DLD1 (cell line): ENCODE measurements around the gene DPPA3.
"Not testable (repeated sequence)": the region's sequence is repeated elsewhere in the genome, so short reads cannot be mapped to it uniquely, and the experiment has no call there.

Experiments used
- in situ Hi-C: cut with HindIII; loops from 2 replicates; pipeline ENCODE4 v1.10.0; 2017; ENCODE audit warnings: low sequenced_read_pairs

DPPA3 gene

DNA sequence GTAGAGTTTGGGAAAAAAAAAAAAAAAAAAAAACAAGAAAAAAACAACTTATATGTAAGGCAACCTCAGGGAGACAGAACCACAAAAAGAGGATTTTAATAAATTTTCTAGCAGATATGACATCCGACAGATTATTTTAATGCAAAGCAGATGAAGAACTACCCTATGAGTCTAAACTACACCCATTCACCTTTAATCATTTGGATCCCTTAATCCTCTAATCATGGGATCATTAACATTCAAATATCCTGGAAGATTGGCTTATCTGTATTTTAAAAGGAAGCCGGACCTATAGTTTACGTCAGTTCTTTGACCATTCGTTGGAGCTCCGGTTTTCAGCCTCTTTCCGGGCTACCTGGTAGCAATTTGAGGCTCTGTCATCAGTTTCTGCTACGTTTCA is at the start of gene DPPA3:
Gene DPPA3, plus strand, starts transcription at position 301 of the 400 bp plus-strand sequence. CDS start 138 bp downstream, outside the sequence.
- in situ Hi-C loops = no loop called here

DNA sequence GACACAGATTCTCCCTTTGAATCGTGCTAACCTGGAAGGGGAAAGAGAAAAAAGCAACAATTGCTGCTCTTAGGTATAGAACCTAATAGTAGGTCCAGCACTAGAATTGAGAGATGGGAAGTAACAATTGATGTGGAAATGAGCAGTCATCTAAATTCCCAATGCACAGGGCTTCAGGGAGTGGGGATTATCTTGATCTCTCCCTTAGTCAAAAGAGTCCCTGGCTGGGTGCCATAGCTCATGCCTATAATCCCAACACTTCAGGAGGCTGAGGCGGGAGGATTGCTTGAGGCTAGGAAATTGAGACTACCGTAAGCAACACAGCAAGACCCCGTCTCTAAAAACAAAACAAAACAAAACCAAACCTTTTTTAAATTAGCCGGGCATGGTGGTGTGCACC is 49.5 kb upstream of the DPPA3 start:
- in situ Hi-C loops = no loop called here

DNA sequence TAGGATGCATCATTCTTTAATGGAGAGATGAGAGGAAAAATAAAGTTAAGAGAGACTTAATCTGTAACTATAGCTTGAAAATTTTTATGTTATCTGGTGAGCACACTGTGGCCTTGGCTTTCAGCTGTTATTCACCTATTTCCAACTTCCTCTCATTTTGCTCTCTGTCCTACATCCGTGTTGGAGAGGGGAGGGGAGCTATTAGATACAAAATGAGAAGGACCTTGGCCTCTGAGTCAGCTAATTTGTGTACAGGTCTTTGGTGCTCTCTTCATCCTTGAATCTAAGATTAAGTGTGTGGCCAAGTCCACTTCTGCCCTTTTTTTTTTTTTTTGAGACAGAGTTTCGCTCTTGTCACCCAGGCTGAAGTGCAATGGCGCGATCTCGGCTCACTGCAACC is 44.6 kb upstream of the DPPA3 start:
- in situ Hi-C loops = no loop called here

DNA sequence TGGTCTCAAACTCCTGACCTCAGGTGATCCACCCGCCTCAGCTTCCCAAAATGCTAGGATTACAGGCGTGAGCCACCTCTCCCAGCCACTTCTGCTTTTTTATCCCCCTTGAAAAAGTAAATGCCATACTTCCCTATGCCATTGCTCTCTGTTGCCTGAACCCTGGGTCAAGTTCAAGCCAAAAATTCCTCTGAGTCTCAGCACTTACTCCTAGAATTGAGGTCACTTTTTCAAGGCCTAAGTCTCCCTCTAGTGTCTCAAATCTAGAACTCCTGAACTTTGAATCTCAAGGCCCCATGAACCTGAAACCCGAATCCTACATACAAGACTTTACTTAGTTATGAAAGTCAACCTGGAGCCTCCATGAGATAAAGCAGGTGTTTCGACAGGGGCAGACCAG is 44.1 kb upstream of the DPPA3 start:
- in situ Hi-C loops = no loop called here

DNA sequence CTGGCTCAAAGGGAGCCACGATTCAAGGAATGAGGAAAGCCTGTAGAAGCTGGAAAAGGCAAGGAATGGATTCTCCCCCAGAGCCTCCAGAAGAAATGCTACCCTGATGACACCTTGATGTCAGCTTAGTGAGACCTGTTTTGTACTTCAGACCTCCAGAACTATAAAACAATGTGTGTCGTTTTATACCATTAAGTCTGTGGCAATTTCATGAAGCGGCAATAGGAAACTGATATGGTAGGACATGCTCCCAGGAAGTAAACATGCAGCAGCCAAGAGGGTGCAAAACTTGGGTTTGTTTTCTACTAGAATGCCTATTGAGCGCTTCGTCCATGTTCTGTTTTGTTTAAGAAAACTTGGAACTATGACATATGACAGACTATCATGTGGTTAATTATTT is 43.1 kb upstream of the DPPA3 start:
- in situ Hi-C loops = no loop called here

DNA sequence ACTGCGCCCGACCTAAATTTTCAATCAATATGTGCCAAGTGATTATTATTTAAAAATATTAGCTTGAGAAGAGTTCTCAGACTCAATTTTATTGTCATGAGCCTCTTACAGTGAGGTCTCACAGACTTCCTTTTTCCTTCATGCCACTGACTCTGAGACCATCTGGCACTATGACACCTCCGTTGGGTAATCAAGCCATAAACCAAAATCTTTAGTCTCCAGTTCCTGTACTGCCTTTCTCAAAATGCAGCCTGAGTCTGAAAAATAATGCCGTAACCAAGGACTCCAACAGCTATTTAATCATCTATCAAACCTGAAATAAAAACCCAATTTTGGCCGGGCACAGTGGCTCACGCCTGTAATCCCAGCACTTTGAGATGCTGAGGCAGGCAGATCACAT is 35.8 kb upstream of the DPPA3 start:
- in situ Hi-C loops = not testable (repeated sequence)

DNA sequence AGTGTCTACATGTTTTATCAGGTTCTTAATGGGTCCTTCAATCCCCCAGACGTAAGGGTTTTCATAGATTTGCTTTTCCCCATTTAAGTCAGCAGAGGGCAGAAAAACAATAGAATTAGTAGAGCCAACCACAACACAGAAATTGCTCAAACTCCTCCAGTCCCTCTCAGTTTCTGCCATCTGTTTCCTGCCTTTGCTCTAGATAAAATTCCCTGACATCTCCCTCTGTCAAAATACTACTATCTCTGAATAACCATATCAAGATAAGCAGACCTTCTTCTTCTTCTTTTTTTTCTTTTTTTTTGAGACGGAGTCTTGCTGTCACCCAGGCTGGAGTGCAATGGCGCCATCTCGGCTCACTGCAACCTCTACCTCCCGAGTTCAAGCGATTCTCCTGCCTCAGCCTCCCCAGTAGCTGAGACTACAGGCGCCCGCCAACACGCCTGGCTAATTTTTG is 33.8 kb upstream of the DPPA3 start:
- in situ Hi-C loops = not testable (repeated sequence)

DNA sequence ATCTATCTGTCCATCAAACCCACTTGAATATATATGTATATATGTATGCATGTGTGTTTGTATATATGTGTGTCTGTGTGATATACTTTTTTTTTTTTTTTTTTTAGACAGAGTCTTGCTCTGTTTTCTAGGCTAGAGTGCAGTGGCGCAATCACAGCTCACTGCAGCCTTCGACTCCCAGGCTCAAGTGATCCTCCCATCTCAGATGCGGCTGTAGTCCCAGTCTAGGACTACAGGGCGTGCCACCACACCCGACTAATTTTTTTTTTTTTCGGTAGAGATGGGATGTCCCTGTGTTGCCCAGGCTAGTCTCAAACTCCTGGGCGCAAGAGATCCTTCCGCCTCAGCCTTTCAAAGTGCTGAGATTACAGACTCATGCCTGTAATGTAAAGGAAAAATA is 32.5 kb upstream of the DPPA3 start:
- in situ Hi-C loops = no loop called here

DNA sequence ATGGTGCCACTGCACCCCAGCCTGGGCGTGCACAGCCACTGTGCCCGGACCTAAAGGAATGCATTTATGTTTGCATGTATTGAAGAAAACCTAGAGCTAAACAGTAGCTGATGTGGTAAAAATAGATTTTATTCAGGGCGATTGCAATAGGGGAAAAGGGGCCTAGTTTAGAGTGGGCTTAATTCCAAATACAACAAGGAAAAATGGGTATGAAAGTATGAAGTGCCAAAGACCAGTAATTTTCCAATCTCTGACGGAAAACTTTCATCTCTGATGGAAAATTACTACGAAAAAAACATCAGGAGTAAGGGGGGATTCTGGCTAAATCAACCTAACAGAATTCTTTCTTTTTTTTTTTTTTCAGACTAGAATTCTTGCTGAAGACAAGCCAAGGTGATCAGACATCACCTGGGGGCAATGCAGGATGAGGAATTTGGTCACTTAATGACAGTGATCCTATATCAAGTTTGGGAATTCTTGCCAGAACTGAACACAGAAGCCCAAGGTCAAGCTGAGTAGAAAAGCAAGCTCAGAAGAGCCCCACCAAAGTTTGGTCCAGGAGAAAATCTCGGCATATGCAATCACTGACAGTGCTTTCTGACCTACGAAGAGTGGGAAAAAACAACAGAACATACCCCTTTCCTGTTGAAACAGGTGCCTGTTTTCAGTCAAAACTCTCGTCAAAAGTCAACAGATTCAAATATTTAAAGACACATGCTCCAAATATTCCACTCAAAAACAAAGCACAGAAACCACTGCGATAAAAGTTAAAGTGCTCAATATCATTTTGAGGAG is 31.8 kb upstream of the DPPA3 start:
- in situ Hi-C loops = no loop called here

DNA sequence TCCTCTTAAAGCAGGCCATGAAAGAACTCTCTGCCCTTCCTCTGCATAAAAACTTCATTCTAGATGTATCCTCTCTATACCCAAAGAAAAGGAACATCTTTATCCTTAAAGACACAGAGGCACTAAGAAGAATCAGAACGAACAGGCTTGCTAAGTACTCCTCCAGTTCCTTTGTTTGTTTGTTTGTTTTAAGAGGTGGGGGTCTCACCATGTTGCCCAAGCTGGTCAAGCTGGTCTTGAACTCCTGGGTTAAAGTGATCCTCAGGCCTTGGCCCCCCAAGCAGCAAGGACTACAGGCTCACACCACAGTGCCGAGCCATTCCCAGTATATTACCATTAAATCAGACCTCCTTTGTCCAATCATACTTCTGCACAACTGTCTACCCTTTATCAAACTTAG is 29.7 kb upstream of the DPPA3 start:
- in situ Hi-C loops = no loop called here

DNA sequence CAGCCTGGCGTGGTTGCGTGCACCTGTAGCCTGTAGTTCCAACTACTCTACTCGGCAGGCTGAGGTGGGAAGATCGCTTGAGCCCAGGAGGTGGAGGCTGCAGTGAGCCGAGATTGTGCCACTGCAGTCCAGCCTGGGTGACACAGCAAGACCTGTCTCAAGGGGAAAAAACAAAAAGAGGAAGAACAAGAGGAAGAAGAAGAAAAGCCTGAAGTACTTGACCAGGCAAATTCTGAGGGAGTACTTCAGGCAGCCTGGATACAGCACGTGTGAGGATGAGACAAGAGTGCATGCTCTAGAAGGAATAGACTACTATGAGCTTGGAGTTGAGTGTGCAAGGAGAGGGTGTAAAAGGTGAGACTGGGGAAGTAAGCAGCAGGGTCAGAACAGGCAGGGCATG is 17.4 kb upstream of the DPPA3 start:
- in situ Hi-C loops = no loop called here

DNA sequence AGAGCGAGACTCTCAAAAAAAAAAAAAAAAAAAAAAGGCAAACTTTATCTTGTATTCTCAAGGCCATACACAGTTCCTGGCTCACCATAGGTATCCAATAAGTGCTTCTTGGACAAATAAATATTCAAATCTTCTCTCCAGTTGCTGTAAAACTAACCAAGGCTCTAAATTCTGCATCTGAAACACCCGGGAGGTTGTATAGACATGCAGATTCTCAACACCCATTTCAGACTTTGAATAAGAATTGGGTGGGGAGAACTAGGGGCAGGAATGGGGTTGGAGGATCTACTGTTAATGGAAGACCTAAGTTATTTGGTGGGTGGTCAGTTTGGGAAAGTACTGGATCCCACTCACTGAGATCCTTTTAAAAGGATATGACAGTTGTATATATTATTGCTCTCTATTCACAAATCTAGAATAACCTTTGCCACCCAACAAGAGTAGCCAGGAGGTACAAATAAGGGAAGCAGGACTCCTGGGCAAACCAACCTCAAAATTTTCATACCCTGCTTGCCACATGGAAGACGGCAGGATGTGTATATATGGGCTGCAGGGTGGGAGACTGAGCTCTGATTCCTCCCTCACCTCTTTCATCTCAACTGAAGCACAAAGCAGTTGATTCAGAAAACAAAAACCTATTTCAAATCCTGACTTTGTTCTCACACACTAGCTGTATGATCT is 16.5 kb upstream of the DPPA3 start:
- in situ Hi-C loops = no loop called here

DNA sequence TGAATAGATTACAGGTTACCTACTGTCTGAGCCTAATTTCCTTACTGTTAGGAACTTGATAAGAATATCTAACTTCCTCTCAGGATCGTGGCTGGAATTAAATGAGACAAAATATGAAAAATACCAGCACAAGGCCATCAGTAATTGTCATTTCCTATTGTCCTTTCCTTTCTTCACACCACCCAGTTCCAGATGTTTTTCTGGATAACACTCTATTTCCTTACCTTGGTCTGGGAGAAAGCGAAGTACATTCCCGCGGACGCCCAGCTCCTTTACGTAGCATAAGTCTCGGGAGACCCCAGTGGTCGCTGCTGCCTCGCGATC is 16.0 kb upstream of the DPPA3 start:
- in situ Hi-C loops = no loop called here

DNA sequence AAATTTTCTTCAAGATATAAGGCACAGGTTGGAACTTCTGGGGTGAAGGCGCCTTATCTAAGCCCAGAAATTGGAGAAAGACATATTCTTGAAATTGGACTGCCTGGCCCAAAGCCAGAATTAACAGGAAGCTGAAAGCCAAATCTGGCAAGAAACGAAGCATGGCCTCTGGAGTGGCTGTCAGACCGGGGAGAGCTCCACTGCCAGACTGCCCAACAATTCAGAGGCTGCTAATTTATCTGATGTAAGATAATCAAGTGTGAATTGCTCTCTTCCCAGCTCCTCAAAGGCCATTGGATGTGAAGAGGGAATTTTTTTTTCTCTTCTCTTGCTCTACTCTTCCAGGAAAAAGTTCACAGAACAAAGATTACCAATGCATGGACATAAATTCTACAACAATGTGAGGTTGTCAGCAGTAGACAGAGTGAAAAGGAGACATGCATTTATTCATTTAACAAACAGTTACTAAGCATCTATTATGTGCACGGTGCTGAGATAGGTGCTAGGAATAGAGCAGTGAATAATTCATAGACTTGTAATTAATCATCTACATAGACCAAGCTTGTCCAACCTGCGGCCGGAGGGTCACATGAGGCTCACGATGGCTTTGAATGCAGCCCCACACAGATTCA is 15.6 kb upstream of the DPPA3 start, which contains the start of gene GDF3:
Gene GDF3, minus strand, starts transcription at position 210 of the 632 bp plus-strand sequence. Its CDS starts 47 bp downstream, at position 163.
- in situ Hi-C loops = no loop called here

DNA sequence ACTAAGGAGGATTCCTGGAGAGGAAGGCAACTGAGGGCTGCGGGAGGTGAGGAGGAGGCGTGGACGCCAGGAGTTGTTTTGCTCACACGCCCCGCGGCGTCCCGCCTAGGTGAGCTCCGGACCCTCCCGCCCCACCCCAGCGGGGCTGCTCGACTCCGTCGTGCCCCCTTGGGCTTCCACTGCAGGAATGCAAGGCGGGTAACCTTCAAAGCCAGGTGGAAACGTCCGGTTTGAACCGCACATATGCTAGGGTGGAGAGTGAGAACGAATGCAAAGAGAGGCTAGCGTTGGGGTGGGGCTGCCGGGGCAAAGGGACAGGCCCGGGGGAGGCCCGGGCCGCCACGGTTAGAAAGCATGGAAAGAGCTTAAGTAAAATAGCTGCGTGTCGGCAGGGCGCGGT is 5.4 kb upstream of the DPPA3 start:
- in situ Hi-C loops = no loop called here

DNA sequence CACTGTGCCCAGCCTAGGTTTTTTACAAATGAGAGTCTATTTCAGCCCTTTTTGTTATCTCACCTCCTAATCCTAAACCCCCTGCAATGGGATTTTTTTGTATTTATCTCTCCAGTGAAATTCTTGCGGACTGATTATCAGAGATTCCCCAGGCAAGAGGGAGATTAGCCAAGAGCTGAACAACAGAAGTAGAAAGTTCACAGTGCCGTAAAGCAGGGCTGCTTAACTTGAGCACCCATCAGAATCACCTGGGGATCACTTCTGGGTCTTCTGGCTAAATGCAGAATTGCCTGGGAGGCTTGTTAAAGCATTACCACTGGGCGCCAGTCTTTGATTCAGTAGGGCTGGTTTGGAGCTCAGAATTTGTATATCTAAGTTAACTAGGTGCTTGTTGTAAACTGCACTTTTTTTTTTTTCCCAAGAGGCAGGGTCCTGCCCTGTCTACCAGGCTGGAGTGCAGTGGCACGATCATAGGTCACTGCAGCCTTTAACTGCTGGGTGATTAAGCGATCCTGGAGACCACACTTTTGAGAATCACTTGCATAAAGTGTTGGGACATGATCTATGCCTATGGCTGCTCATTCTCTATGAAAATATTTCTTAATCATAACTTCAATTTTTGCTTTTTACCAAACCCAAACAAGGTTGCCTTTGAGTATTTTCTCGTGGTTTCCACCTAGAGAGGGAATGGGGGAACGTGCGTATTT is 1.1 kb upstream of the DPPA3 start:
- in situ Hi-C loops = no loop called here

DNA sequence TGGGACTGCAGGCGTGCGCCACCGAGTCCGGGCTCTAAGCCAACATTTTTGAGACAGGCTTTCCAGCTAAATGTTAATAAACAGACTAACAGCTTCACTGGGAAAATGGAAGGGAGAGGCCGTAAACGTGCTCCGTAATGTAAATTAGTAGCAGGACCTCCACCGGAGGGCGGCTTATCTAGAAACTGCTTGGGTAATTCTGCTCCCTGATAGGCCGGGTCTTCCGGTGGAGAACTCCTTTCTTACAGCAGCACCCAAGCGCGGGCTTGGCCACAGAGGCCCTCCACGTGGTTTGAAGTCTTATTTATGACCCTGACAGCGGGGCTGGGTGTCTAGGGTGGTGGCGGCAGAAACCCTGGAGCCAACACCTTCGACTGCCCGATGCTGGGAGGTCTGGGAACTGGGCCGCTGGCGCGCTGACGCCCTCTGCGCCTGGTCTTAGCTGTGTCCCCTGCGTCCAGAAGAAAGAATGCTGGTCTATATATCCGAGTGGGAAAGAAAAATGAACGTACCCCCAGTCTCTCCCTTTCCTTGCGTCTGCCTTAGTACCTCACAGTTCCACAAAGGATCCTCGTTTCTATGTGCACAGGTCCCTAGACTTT is 1.7 kb downstream of the DPPA3 start:
- in situ Hi-C loops = no loop called here

DNA sequence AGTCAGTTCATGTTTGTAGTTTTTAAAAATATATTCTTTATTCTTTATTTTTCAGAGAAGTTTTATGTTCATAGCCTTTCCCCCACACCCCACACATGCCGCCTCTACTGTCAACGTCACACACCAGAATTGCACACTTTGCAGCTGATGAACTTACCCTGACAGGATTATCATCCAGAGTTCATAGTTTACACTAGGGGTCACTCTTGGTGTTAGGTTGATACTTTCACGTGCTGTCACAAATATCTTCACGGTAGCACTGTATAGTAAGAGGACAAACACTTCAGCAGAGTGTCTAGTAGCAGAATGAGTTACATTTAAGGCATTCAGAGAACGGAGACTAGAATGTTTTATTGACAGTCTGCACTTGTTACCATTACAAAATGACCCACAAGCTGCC is 5.1 kb downstream of the DPPA3 start:
- in situ Hi-C loops = no loop called here

DNA sequence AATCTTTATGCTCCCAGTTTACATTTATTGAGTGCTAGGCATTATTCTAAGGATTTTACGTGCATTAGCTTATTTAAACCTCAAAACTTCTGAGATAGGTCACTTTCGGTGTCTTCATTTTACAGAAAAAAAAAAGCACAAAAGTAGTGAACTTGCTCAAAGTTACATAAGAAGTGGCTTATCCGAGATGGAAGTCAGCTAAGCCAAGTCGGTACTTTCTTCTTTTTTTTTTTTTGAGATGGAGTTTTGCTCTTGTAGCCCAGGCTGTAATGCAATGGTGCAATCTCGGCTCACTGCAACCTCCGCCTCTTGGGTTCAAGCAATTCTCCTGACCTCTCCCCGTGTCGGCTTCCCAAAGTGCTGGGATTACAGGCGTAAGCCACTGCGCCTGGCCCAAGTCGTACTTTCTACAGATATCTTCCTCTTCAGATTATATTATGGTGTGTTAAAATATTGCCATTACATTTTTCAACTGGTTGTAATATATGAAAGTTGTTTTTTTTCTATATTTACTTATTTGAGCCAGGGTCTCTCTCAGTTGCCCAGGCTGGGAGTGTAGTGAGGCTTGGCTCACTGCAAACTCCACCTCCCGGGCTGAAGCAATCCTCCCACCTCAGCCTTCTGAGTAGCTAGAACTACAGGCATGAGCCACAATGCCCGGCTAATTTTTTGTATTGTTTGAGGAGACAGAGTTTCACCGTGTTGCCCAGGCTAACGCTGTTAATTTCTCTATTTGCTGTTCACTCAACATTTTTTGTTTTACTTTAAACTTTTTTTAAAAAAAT is 8.9 kb downstream of the DPPA3 start:
- in situ Hi-C loops = no loop called here

DNA sequence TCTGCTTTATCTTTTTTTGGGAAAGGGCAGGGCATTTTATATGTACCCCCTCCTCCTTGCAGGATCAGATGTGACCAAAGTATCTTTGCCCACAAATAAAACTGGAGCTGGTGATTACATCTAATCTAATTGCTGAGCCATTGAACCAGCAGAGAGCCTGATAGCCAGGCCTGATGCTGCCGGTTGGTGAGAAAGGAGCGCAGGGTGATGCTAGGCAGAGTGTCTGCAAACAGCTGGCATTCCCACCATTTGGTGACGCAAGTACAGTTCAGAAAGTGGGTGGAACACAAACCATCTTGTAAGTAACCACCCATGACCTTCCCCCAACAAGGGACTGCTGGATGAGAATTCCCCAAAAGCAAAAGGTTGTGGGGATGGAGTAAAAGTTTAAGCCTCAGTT is 12.7 kb downstream of the DPPA3 start:
- in situ Hi-C loops = no loop called here
